GM20000 (cell line): Measurements from ENCODE around the gene PLPP2.

ENCODE experiments used
- DNase-seq: peaks from one replicate; pipeline ENCODE4 v3.0.0; 2012; ENCODE audit warnings: low spot score
- TF ChIP-seq, protein P1 (sequence below): IDR thresholded peaks from 2 replicates; pipeline ENCODE4 v1.5.1; 2012; ENCODE audit warnings: mild to moderate bottlenecking, control low read depth; ENCODE audit errors: extremely low read depth, missing control alignments

The PLPP2 gene

DNA sequence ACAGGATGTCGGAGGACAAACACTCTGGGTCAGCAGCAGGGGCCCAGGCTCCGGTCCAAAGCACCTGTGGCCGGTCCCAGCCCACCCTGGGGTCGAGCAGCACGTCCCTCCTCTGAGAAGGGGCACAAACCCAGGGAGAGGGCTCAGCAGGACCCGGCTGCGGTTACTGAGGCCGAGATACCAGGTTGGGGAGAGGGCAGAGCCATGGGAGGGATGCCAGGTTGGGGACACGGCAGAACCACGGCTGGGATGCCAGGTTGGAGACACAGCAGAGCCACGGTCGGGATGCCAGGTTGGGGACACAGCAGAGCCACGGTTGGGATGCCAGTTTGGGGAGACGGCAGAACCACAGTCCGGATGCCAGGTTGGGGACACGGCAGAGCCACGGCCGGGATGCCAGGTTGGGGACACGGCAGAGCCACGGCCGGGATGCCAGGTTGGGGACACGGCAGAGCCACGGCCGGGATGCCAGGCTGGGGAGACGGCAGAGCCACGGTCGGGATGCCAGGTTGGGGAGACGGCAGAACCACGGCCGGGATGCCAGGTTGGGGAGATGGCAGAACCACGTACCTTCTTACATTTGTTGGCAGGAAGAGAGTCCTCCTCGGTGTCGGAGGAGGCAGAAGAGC, 34.8 kb upstream of the PLPP2 start:
- TF ChIP-seq, protein P1, sequence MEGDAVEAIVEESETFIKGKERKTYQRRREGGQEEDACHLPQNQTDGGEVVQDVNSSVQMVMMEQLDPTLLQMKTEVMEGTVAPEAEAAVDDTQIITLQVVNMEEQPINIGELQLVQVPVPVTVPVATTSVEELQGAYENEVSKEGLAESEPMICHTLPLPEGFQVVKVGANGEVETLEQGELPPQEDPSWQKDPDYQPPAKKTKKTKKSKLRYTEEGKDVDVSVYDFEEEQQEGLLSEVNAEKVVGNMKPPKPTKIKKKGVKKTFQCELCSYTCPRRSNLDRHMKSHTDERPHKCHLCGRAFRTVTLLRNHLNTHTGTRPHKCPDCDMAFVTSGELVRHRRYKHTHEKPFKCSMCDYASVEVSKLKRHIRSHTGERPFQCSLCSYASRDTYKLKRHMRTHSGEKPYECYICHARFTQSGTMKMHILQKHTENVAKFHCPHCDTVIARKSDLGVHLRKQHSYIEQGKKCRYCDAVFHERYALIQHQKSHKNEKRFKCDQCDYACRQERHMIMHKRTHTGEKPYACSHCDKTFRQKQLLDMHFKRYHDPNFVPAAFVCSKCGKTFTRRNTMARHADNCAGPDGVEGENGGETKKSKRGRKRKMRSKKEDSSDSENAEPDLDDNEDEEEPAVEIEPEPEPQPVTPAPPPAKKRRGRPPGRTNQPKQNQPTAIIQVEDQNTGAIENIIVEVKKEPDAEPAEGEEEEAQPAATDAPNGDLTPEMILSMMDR = no peak
- no peak for DNase-seq

DNA sequence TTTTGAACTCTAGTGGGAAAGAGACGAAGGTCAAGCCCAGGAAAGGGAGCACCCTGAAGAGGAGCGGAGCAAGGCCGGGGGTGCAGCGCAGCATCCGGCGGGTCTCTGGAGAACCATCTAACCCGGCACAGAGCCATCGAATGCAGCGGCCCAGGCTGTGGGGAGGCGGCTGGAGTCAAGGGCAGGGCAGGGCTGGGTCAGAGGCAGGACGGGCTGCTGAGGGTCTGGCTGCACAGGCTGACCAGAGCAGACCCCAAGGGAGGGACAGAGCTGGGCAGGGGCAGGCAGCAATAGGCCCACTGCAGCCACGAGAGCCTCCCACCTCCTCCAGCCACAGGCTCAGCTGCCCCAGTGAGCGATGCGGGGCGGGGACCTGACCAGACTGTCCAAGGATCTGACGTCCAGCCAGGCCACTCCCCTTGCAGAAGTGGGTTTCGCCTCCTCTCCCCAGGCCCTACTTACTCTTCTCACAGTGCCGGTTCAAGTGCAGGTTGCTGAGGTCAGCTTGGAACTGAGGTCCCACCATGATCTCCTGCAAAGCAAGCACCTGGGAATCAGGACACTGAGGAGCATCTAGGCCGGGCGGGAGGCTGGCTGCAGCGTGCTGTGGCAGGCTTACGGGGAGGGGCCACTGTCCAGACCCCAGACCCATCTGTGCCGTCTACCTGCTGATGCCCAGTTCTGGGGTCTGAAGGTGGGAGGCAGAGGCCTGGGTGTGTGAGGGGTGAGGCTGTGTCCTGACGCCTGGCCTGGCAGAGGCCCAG, 34.2 kb upstream of the PLPP2 start:
- TF ChIP-seq, protein P1 = no peak
- no peak for DNase-seq

DNA sequence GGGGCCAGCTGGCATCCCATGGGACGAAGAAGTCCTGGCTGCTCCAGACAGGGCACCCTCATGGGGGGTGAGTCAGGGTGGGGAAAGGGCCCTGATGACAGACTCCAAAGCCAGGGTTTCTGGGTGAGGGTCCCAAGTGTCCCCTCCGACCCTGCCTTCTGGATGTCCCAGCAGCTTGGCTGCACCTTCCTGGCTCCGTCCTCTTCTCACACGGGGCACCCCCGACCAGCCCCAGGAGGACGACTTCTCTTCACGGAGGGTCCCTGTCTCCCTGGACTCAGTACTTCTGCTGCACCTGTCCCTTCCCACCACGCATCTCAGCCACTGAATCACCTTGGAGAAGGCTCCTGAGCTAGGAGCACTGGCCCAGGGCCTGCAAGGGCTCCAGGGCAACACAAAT, 33.5 kb upstream of the PLPP2 start:
- no peak for DNase-seq
- TF ChIP-seq, protein P1 = no peak

DNA sequence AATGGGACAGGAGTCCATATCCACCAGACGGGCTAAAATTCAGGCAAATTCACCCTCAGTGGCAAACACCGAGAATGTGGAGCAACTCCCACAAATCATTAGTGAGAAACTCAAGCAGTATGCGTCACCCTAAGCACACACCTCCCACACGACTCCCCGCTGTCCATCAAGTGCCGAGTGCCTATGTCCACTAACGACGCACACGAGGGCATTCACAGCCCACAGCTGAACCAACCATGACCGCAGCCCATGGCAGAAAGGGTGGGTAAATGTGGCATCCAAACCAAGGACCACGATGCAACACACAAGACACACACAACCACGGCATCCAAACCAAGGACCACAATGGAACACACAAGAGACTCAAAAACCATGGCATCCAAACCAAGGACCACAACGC, 31.4 kb upstream of the PLPP2 start:
- TF ChIP-seq, protein P1 = no peak
- DNase-seq = no peak

DNA sequence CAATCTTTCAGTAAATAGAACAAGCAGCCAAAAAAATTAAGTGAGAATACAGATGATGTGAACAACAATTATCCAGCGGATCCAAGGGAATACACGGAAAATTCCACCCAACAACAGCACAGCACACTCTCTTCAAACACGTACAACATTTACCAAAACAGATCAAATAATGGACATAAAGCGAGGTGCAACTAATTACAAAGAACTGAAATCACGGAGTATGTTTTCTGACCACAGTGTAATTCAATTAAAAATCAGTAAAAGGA, 27.2 kb upstream of the PLPP2 start:
- TF ChIP-seq, protein P1 = no peak
- DNase-seq = no peak

DNA sequence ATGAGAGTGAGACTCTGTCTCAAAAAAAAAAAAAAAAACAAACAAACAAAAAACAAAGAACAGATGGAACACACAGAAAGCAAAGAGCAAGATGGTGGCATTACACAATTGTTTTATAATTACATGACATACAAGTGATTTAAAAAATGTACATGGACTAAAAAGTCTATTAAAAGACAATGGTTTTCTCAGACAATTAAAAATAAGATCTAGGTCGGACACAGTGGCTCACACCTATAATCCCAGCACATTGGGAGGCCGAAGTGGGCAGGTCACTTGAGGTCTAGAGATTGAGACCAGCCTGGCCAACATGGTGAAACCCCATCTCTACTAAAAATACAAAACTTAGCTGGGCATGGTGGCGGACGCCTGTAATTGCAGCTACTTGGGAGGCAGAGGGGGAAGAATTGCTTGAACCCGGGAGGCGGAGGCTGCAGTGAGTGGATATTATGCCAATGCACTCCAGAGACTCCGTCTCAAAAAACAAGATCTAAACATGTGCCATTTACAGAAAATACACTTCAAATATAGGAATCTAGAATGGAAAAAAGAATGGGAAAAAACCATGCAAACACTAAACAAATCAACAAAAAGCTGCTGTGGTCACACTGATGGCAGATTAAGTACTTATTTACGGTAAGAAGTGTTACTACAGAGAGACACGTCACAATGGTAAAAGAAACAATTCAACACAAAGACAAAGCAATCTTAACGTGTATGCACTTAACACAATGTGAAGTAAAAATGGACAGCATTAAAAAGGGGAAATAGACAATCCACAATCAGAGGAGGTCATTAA, 26.7 kb upstream of the PLPP2 start:
- TF ChIP-seq, protein P1 = no peak
- no peak for DNase-seq

DNA sequence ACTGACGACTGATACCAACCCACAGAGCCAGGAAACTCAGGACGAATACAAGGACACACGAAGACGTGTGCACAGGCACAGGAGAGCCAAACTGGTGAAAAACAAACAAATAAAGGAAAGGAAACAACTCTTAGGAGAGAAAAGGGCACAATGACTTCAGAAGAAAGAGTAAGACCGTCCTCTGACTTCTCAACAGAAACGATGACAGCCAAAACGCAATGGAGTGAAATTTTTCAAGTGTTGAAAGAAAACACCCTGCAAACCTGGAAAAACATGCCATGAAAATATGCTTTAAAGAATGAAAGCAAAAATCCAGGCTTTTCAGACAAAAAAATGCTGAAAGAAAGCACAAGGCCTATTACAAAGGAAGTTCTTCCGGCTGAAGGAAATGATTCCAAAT, 24.6 kb upstream of the PLPP2 start:
- TF ChIP-seq, protein P1 = no peak
- DNase-seq = no peak
